Large intestine (tissue), 3 donors: ENCODE measurements around the gene GMPR2. TPM values are rescaled to one million over a fixed set of nuclear protein-coding genes. Genes with fewer than 3 reads are reported as not detected.
A peak's percentile ranks its signal among the peaks of the same experiment; 100 is the strongest.
"Not testable (repeated sequence)": the region's sequence is repeated elsewhere in the genome, so short reads cannot be mapped to it uniquely, and the experiment has no call there.

ENCODE experiments used
- DNase-seq, 2 donors: peaks; one replicate each; pipeline versions ENCODE4 v3.0.0 to v3.0.0-alpha.2; 2013
- H3K27ac ChIP-seq: one replicate; pipeline ENCODE4 v1.5.1; 2013; ENCODE audit warnings: low read length
- H3K27me3 ChIP-seq: 2 replicates; pipeline ENCODE4 v1.6.1; 2013; ENCODE audit warnings: low read length; ENCODE audit not compliant: control insufficient read depth, insufficient read depth
- H3K36me3 ChIP-seq: 2 replicates; pipeline ENCODE4 v1.6.1; 2013; ENCODE audit warnings: low read length; ENCODE audit not compliant: control insufficient read depth, insufficient read depth
- H3K4me1 ChIP-seq: one replicate; pipeline ENCODE4 v1.6.1; 2013; ENCODE audit warnings: low read length; ENCODE audit not compliant: control insufficient read depth, insufficient read depth
- H3K4me3 ChIP-seq: one replicate; pipeline ENCODE4 v1.5.1; 2013; ENCODE audit warnings: low read length
- H3K9me3 ChIP-seq: one replicate; pipeline ENCODE4 v1.6.1; 2013; ENCODE audit warnings: mild to moderate bottlenecking, low read depth, low read length, moderate library complexity; ENCODE audit not compliant: control insufficient read depth
- WGBS: methylation state at CpG from one replicate; pipeline ENCODE4 v1.1.5; 2013; ENCODE audit warnings: low lambda C conversion rate; ENCODE audit not compliant: insufficient coverage; 5-methylcytosine and 5-hydroxymethylcytosine counted together
- polyA plus RNA-seq: library from polyadenylated mRNA; unstranded; fragments of 120-200 nt; gene quantifications from one replicate; pipeline ENCODE4 v1.2.1, GENCODE V29; 2013

The GMPR2 gene
- polyA plus RNA-seq, 1 donor = 85.9 TPM

GRCh38 chr14:24212924-24213865, 19.5 kb upstream of the GMPR2 start, which contains the start of gene CHMP4A:
TSS of gene CHMP4A (minus strand) at chr14:24213488. CDS start at chr14:24213439, 49 bp downstream.
- H3K9me3 ChIP-seq = no peaks in the 10 kb centered on the region

GRCh38 chr14:24213866-24214662, 18.7 kb upstream of the GMPR2 start:
- Histone ChIP-seq H3K4me1 (peaks cover 18% of the 10 kb centered on the region), H3K36me3 (peaks cover 30% of the 10 kb centered on the region), H3K27me3 (no peaks in the 10 kb centered on the region), H3K9me3 (no peaks in the 10 kb centered on the region), H3K4me3 (peak overlapping the region; percentile 79), H3K27ac (peak overlapping the region; percentile 98)
- WGBS = no CpG with 5 or more reads among the region's 7 CpGs
- peak in 1 of 2 donors; percentile 76 for DNase-seq

More at GRCh38 chr14:24212924-24213865, 19.5 kb upstream of the GMPR2 start, which contains the start of gene CHMP4A:
- H3K4me3 ChIP-seq = peak within 1 kb of the TSS; percentile 79
- H3K27me3 ChIP-seq = no peaks in the 10 kb centered on the region
- peaks cover 18% of the 10 kb centered on the region for H3K4me1 ChIP-seq
- peaks cover 37% of the 10 kb centered on the region for H3K36me3 ChIP-seq
- DNase-seq = peak; percentile 97
- peak within 1 kb of the TSS; percentile 98 for H3K27ac ChIP-seq
- no CpG with 5 or more reads among the region's 53 CpGs for WGBS

- no peaks in the 10 kb centered on the region for H3K9me3 ChIP-seq
- peak; percentile 92 to 93 for DNase-seq
- peak within 1 kb of the TSS; percentile 62 for H3K4me3 ChIP-seq
- no peaks in the 10 kb centered on the region for H3K27me3 ChIP-seq
- H3K36me3 ChIP-seq = peaks cover 14% of the 10 kb centered on the region
- H3K4me1 ChIP-seq = peaks cover 18% of the 10 kb centered on the region
- WGBS = no CpG with 5 or more reads among the region's 40 CpGs
- peak within 1 kb of the TSS; percentile 98 for H3K27ac ChIP-seq
Measured at GRCh38 chr14:24215495-24216344, 17.0 kb upstream of the GMPR2 start, which contains the start of gene MDP1. TSS of gene MDP1 (minus strand) at chr14:24216066. CDS start at chr14:24215955, 111 bp downstream.

- no peak overlapping the region for H3K4me3 ChIP-seq
- DNase-seq = no peak
- no peaks in the 10 kb centered on the region for H3K27me3 ChIP-seq
- WGBS = no CpG with 5 or more reads among the region's 2 CpGs
- peak overlapping the region; percentile 90 for H3K27ac ChIP-seq
- peaks cover 9% of the 10 kb centered on the region for H3K36me3 ChIP-seq
- no peaks in the 10 kb centered on the region for H3K9me3 ChIP-seq
- H3K4me1 ChIP-seq = peaks cover 18% of the 10 kb centered on the region
Measured at GRCh38 chr14:24216345-24216699, 16.4 kb upstream of the GMPR2 start.

GRCh38 chr14:24216876-24217275, 15.9 kb upstream of the GMPR2 start:
- not testable (repeated sequence) for H3K27ac ChIP-seq, H3K27me3 ChIP-seq, DNase-seq, H3K4me3 ChIP-seq, H3K36me3 ChIP-seq, H3K9me3 ChIP-seq
- WGBS = no CpG with 5 or more reads among the region's 1 CpG
- H3K4me1 ChIP-seq = peaks cover 18% of the 10 kb centered on the region

- 89% methylated on average over 2 of the region's 4 CpGs for WGBS
- no peak overlapping the region for H3K27ac ChIP-seq
- H3K4me3 ChIP-seq = no peak overlapping the region
- H3K9me3 ChIP-seq = no peaks in the 10 kb centered on the region
- peaks cover 8% of the 10 kb centered on the region for H3K36me3 ChIP-seq
- H3K27me3 ChIP-seq = no peaks in the 10 kb centered on the region
- DNase-seq = no peak
- peaks cover 12% of the 10 kb centered on the region for H3K4me1 ChIP-seq
Measured at GRCh38 chr14:24219080-24219479, 13.6 kb upstream of the GMPR2 start.

- Histone ChIP-seq H3K36me3 (peaks cover 8% of the 10 kb centered on the region), H3K4me1 (peaks cover 8% of the 10 kb centered on the region), H3K4me3 (no peak overlapping the region), H3K9me3 (no peaks in the 10 kb centered on the region), H3K27me3 (no peaks in the 10 kb centered on the region), H3K27ac (no peak overlapping the region)
- no peak for DNase-seq
- 50% methylated on average over 2 of the region's 3 CpGs for WGBS
Measured at GRCh38 chr14:24219521-24219920, 13.2 kb upstream of the GMPR2 start.

GRCh38 chr14:24222987-24223386, 9.7 kb upstream of the GMPR2 start:
- H3K36me3 ChIP-seq, H3K9me3 ChIP-seq, H3K27ac ChIP-seq, H3K4me3 ChIP-seq, DNase-seq, H3K27me3 ChIP-seq, H3K4me1 ChIP-seq: not testable (repeated sequence)
- WGBS = no CpG with 5 or more reads among the region's 4 CpGs

- Histone ChIP-seq H3K27ac (no peak overlapping the region), H3K4me3 (no peak overlapping the region), H3K4me1 (no peaks in the 10 kb centered on the region), H3K27me3 (no peaks in the 10 kb centered on the region), H3K9me3 (no peaks in the 10 kb centered on the region), H3K36me3 (peaks cover 6% of the 10 kb centered on the region)
- no CpG with 5 or more reads among the region's 7 CpGs for whole genome bisulfite sequencing
- DNase-seq = no peak
Measured at GRCh38 chr14:24224618-24225071, 8.1 kb upstream of the GMPR2 start.
